NT2/D1 (cell line): ENCODE results near the gene CAMTA1.

ENCODE experiments used
- YY1 ChIP-seq: IDR thresholded peaks from 2 replicates; pipeline ENCODE4 v1.6.1; 2011; ENCODE audit not compliant: insufficient read length, insufficient read depth
- ZNF274 ChIP-seq: IDR thresholded peaks from 2 replicates; pipeline ENCODE4 v1.6.1; 2011; ENCODE audit warnings: mild to moderate bottlenecking, low read depth, low read length

- TF ChIP-seq YY1: no peak
- TF ChIP-seq ZNF274: no peak
Observed at GRCh38 chr1:7508052-7508933, 723.0 kb downstream of the CAMTA1 start.
